H1 (cell line): ENCODE results near the gene NELFB. TPM values are rescaled to one million over a fixed set of nuclear protein-coding genes. Genes with fewer than 3 reads are reported as not detected.

Experiments
- CTCF ChIA-PET: fragments of 300-600 bp; sonication (Branson Sonifier 250); formaldehyde crosslinking; loops from one replicate; lab custom pipeline; 2021; ENCODE audit not compliant: partially characterized antibody; lab: Charles Lee
- POLR2A ChIA-PET: fragments of 300-600 bp; sonication (Branson Sonifier 250); formaldehyde crosslinking; loops from one replicate; lab custom pipeline; 2021; ENCODE audit warnings: inconsistent platforms; ENCODE audit not compliant: partially characterized antibody; lab: Charles Lee
- DNase-seq, 2 experiments: peaks; one replicate each; pipeline versions ENCODE4 v3.0.0 to v3.0.0-alpha.2; 2010 to 2022; ENCODE audit warnings: low spot score in 2 of 2, low read depth in 1 of 2, mixed read lengths in 1 of 2
- FAIRE-seq: peaks from 2 replicates; lab custom pipeline; 2011; peaks lifted over from hg19 to GRCh38; lab: Jason Lieb, UNC
- H2AFZ ChIP-seq: 2 replicates; pipeline ENCODE4 v1.8.1; 2012; ENCODE audit warnings: low read length, inconsistent platforms
- H2AK5ac ChIP-seq: 2 replicates; pipeline ENCODE4 v1.6.1; 2013; ENCODE audit warnings: low read depth, low read length
- H2BK120ac ChIP-seq: replicated peaks from 2 replicates; pipeline ENCODE3; 2013; ENCODE audit warnings: low read depth, low read length, inconsistent platforms
- H2BK12ac ChIP-seq: 2 replicates; pipeline ENCODE4 v1.6.1; 2013; ENCODE audit warnings: low read depth, low read length
- H2BK15ac ChIP-seq: 2 replicates; pipeline ENCODE4 v1.6.1; 2013; ENCODE audit warnings: low read length
- H2BK20ac ChIP-seq: 2 replicates; pipeline ENCODE4 v1.6.1; 2013; ENCODE audit warnings: low read length
- H2BK5ac ChIP-seq: 2 replicates; pipeline ENCODE4 v1.6.1; 2013; ENCODE audit warnings: low read depth, low read length
- H3K14ac ChIP-seq: 2 replicates; pipeline ENCODE4 v1.6.1; 2013; ENCODE audit warnings: inconsistent platforms; ENCODE audit not compliant: insufficient read length
- H3K18ac ChIP-seq: 2 replicates; pipeline ENCODE4 v1.6.1; 2013; ENCODE audit warnings: low read length; ENCODE audit errors: extremely low read depth
- H3K23ac ChIP-seq: 2 replicates; pipeline ENCODE4 v1.6.1; 2013; ENCODE audit warnings: inconsistent platforms; ENCODE audit not compliant: insufficient read length
- H3K23me2 ChIP-seq: 2 replicates; pipeline ENCODE4 v1.6.1; 2013; ENCODE audit warnings: low read depth, low read length
- H3K27ac ChIP-seq: 2 replicates; pipeline ENCODE4 v1.6.1; 2011; ENCODE audit warnings: low read depth, low read length, inconsistent platforms
- H3K27me3 ChIP-seq, 4 experiments: replicated peaks in 1 of 4; 1 replicate in 1 of 4; 2 replicates in 3 of 4; pipeline versions ENCODE4 v1.6.1 to v1.8.1; 2011 to 2013; ENCODE audit warnings: low read length in 3 of 4, mild to moderate bottlenecking in 3 of 4, inconsistent platforms in 2 of 4, mixed read lengths in 2 of 4, moderate library complexity in 1 of 4; ENCODE audit not compliant: control insufficient read depth in 3 of 4, insufficient read depth in 3 of 4; ENCODE audit errors: extremely low read depth in 1 of 4
- H3K36me3 ChIP-seq, 4 experiments: 2 replicates each; pipeline versions ENCODE4 v1.6.1 to v1.8.1; 2011 to 2013; ENCODE audit warnings: mild to moderate bottlenecking in 4 of 4, low read length in 3 of 4, moderate library complexity in 2 of 4, control low read depth in 1 of 4, inconsistent platforms in 1 of 4; ENCODE audit not compliant: insufficient read depth in 4 of 4, control insufficient read depth in 2 of 4
- H3K4ac ChIP-seq: replicated peaks from 2 replicates; pipeline ENCODE3; 2013; ENCODE audit warnings: low read length, low read depth, mixed read lengths, inconsistent platforms; ENCODE audit not compliant: insufficient read length
- H3K4me1 ChIP-seq, 4 experiments: replicated peaks in 1 of 4; 1 replicate in 1 of 4; 2 replicates in 3 of 4; pipeline versions ENCODE4 v1.6.1 to v1.8.1; 2011 to 2013; ENCODE audit warnings: low read length in 3 of 4, inconsistent platforms in 2 of 4, mixed read lengths in 1 of 4; ENCODE audit not compliant: insufficient read depth in 4 of 4, control insufficient read depth in 3 of 4
- H3K4me2 ChIP-seq, 2 experiments: 2 replicates each; pipeline versions ENCODE4 v1.6.1 to v1.8.1; 2011 to 2013; ENCODE audit warnings: low read depth in 2 of 2, low read length in 2 of 2, control low read depth in 1 of 2, inconsistent platforms in 1 of 2, mild to moderate bottlenecking in 1 of 2; ENCODE audit not compliant: insufficient read depth in 1 of 2
- H3K4me3 ChIP-seq, 4 experiments: fragments of 200-600, 300-600 bp in 1 of 4; sonication (generic), shearing (Covaris generic), sonication (Bioruptor Twin) in 1 of 4; 2 replicates each; pipeline versions ENCODE4 v1.5.1 to v1.8.1; 2011 to 2016; ENCODE audit warnings: low read length in 4 of 4, low read depth in 3 of 4, control low read depth in 2 of 4, inconsistent platforms in 2 of 4, mild to moderate bottlenecking in 2 of 4, mixed read lengths in 1 of 4, moderate library complexity in 1 of 4; ENCODE audit not compliant: insufficient read depth in 2 of 4; ENCODE audit errors: extremely low read depth in 1 of 4
- H3K56ac ChIP-seq: replicated peaks from 2 replicates; pipeline ENCODE3; 2013; ENCODE audit warnings: low read depth, mild to moderate bottlenecking, mixed read lengths, low read length, inconsistent platforms; ENCODE audit not compliant: insufficient read length
- H3K79me1 ChIP-seq: 2 replicates; pipeline ENCODE4 v1.6.1; 2013; ENCODE audit warnings: low read depth, low read length, control low read depth
- H3K79me2 ChIP-seq, 2 experiments: 2 replicates each; pipeline versions ENCODE4 v1.6.1 to v1.8.1; 2012 to 2013; ENCODE audit warnings: low read length in 2 of 2, mild to moderate bottlenecking in 2 of 2, inconsistent platforms in 1 of 2; ENCODE audit not compliant: insufficient read depth in 2 of 2, control insufficient read depth in 1 of 2
- H3K9ac ChIP-seq, 4 experiments: replicated peaks in 1 of 4; 1 replicate in 1 of 4; 2 replicates in 3 of 4; pipeline versions ENCODE4 v1.6.1 to v1.8.1; 2011 to 2013; ENCODE audit warnings: low read depth in 3 of 4, low read length in 3 of 4, control low read depth in 2 of 4, mild to moderate bottlenecking in 2 of 4, moderate library complexity in 2 of 4, inconsistent platforms in 1 of 4; ENCODE audit errors: extremely low read depth in 1 of 4
- H3K9me3 ChIP-seq, 2 experiments: 2 replicates each; pipeline versions ENCODE4 v1.6.1 to v1.8.1; 2012 to 2013; ENCODE audit warnings: mild to moderate bottlenecking in 2 of 2, moderate library complexity in 2 of 2, control low read depth in 1 of 2, inconsistent platforms in 1 of 2, low read depth in 1 of 2, low read length in 1 of 2, mixed read lengths in 1 of 2; ENCODE audit not compliant: insufficient read depth in 2 of 2
- H4K20me1 ChIP-seq, 2 experiments: replicated peaks in 1 of 2; 2 replicates each; pipeline versions ENCODE3 to v1.8.1; 2011 to 2013; ENCODE audit warnings: inconsistent platforms in 2 of 2, low read length in 2 of 2, mild to moderate bottlenecking in 1 of 2; ENCODE audit not compliant: insufficient read depth in 2 of 2, control insufficient read depth in 1 of 2
- H4K5ac ChIP-seq: 2 replicates; pipeline ENCODE4 v1.6.1; 2013; ENCODE audit warnings: low read length, low read depth, mixed read lengths, inconsistent platforms; ENCODE audit not compliant: insufficient read length
- H4K8ac ChIP-seq: 2 replicates; pipeline ENCODE4 v1.8.0; 2013; ENCODE audit warnings: mild to moderate bottlenecking, moderate library complexity, low read length, inconsistent platforms; ENCODE audit not compliant: insufficient read depth; ENCODE audit errors: extremely low read depth
- H4K91ac ChIP-seq: replicated peaks from 2 replicates; pipeline ENCODE3; 2013; ENCODE audit warnings: low read length, mixed read lengths, inconsistent platforms; ENCODE audit not compliant: insufficient read length
- HDAC6 ChIP-seq: IDR thresholded peaks from one replicate; pipeline ENCODE4 v1.7.1; 2012; ENCODE audit warnings: low read depth, mild to moderate bottlenecking, inconsistent platforms, low read length, moderate library complexity
- YY1 ChIP-seq: IDR thresholded peaks from 2 replicates; pipeline ENCODE4 v1.6.1; 2011; ENCODE audit warnings: low read depth, mild to moderate bottlenecking, low read length
- WGBS, 2 experiments: shearing (Covaris generic) in 1 of 2; methylation state at CpG; one replicate each; pipeline versions ENCODE4 v1.1.6 to v1.1.7; 2013 to 2015; ENCODE audit warnings: low lambda C conversion rate in 2 of 2, mixed read lengths in 2 of 2, inconsistent platforms in 1 of 2, low coverage in 1 of 2, missing lambda C conversion rate in 1 of 2; ENCODE audit not compliant: insufficient replicate concordance in 2 of 2, insufficient coverage in 1 of 2, insufficient read length in 1 of 2; ENCODE audit errors: extremely low coverage in 1 of 2, missing lambda C conversion rate in 1 of 2; 5-methylcytosine and 5-hydroxymethylcytosine counted together
- polyA plus RNA-seq, 7 experiments: library from polyadenylated mRNA; depleted of rRNA in 3 of 7; stranded (reverse) in 5 of 7; unstranded in 2 of 7; fragments of >200 nt in 5 of 7; fragments of 200-250 nt in 2 of 7; gene quantifications; 1 replicate in 5 of 7; 2 replicates in 1 of 7; 4 replicates in 1 of 7; pipeline versions ENCODE4 v1.2.1 to v1.2.3, GENCODE V29; 2011 to 2013; ENCODE audit warnings: missing spikeins in 2 of 7, mixed read lengths in 2 of 7
- total RNA-seq: library from RNA; stranded (reverse); fragmentation: NEBNext Ultra II Directional; extraction: Animal tissue kit (Norgen Biotek cat#: 25700); gene quantifications from 2 replicates; pipeline ENCODE4 v1.2.1, GENCODE V29; 2021

NELFB gene
- total and polyA plus RNA-seq, 2 of the 8 experiments (the other 6 are each of a cell fraction or from before 2014, with no cell fraction given) = 57.6 to 78.0 TPM

GRCh38 chr9:137293094-137293481 lies 38.0 kb downstream of the NELFB start:
- Histone ChIP-seq H3K36me3 (no peaks in the 10 kb centered on the region), H2BK12ac (peak overlapping the region; percentile 27; the same call in 1 of the 2 replicates), H3K27ac (no peak overlapping the region), H2BK5ac (peak overlapping the region; percentile 24; the same call in 1 of the 2 replicates), H4K8ac (no peak overlapping the region; the same call in 1 of the 2 replicates), H2BK120ac (no peak overlapping the region), H3K4me3 (no peak overlapping the region), H4K20me1 (peaks cover 2 to 3% of the 10 kb centered on the region in 2 experiments), H3K79me2 (no peaks in the 10 kb centered on the region), H3K9ac (no peak overlapping the region), H2BK15ac (0 out of 2 replicates have a peak overlapping the region, but pooled peaks have one; percentile 40), H3K56ac (no peak overlapping the region), H4K5ac (no peak overlapping the region), H3K4me1 (peaks cover 3 to 14% (median 13%) of the 10 kb centered on the region in 4 experiments), H3K14ac (no peak overlapping the region), H2AK5ac (peak overlapping the region; percentile 53; the same call in 1 of the 2 replicates), H3K23me2 (peaks cover 4% of the 10 kb centered on the region; the same call in 1 of the 2 replicates), H3K23ac (no peak overlapping the region), H4K91ac (no peak overlapping the region), H3K9me3 (peaks cover 0 to 4% of the 10 kb centered on the region in 2 experiments; a peak in 2 of 4 replicates), H3K4me2 (no peak overlapping the region; a peak in 1 of 4 replicates), H3K18ac (no peak overlapping the region), H3K4ac (no peak overlapping the region), H2AFZ (no peak overlapping the region), H3K27me3 (peaks cover 0 to 24% (median 12%) of the 10 kb centered on the region in 4 experiments; a peak in 5 of 7 replicates), H3K79me1 (no peaks in the 10 kb centered on the region), H2BK20ac (no peak overlapping the region)
- ChIA-PET POLR2A (interaction anchor here (1.1 to 1.8 kb wide), 2 partner anchors 12 to 16 kb away, joined by 3 to 5 read pairs; partner anchors contain the start of gene TOR4A), CTCF (interaction anchor here (0.6 to 2.7 kb wide), 9 partner anchors 10 to 258 kb away, joined by 3 to 7 read pairs (median 3); no protein-coding TSS in a partner anchor)
- FAIRE-seq (no peak), DNase-seq (no peak)
- no peak for TF ChIP-seq HDAC6
- TF ChIP-seq YY1 = 0 out of 2 replicates have a peak, but pooled peaks have one; percentile 7
- 86% methylated on average over 11 of the region's 15 CpGs; no CpG with 5 or more reads in 1 of the 2 experiments for WGBS, 2 experiments
